Upper lobe of left lung (tissue), 4 donors: ENCODE measurements around the gene ING3.

Experiments used
- CTCF ChIP-seq, 6 experiments: fragments of 450-650 bp in 4 of 6; fragments of 200-600 bp in 2 of 6; sonication (generic) in 2 of 6; IDR thresholded peaks; one replicate each; pipeline ENCODE4 v1.5.1; 2016 to 2019; ENCODE audit warnings: antibody characterized with exemption in 6 of 6
- POLR2A ChIP-seq, 4 donors: fragments of 450-650 bp; IDR thresholded peaks; one replicate each; pipeline ENCODE4 v1.5.1; 2016 to 2017; ENCODE audit warnings: antibody characterized with exemption in 4 of 4, mild to moderate bottlenecking in 2 of 4

- TF ChIP-seq CTCF (IDR thresholded peaks at IDR 0.05) (no peak), POLR2A (IDR thresholded peaks at IDR 0.05) (no peak)
These were observed 61.7 kb downstream of the ING3 start for GRCh38 chr7:121012170-121012874.
